Neural cell (in vitro differentiated cells): ENCODE data around the gene HNRNPH2. TPM values are rescaled to one million over a fixed set of nuclear protein-coding genes. Genes with fewer than 3 reads are reported as not detected.

Source experiments
- H2AFZ ChIP-seq: fragments of 200-600, 300-800 bp; sonication (generic), shearing (Covaris generic); 2 replicates; pipeline ENCODE4 v1.6.0; 2014; ENCODE audit warnings: low read depth, mild to moderate bottlenecking, antibody characterized with exemption, low read length, moderate library complexity
- H3F3A ChIP-seq: fragments of 200-600 bp; shearing (Covaris generic); 2 replicates; pipeline ENCODE4 v1.6.1; 2016; ENCODE audit warnings: mild to moderate bottlenecking, moderate library complexity, mixed read lengths, antibody characterized with exemption, low read length; ENCODE audit not compliant: insufficient read depth, poor library complexity, severe bottlenecking
- H3K27ac ChIP-seq: fragments of 200-600, 300-800 bp; sonication (generic), shearing (Covaris generic); 2 replicates; pipeline ENCODE4 v1.5.1; 2014; ENCODE audit warnings: mild to moderate bottlenecking, low read length, moderate library complexity
- H3K27me3 ChIP-seq: fragments of 300-800, 200-600 bp; sonication (generic), shearing (Covaris generic); 2 replicates; pipeline ENCODE4 v1.6.0; 2014; ENCODE audit warnings: mild to moderate bottlenecking, low read depth, low read length, moderate library complexity; ENCODE audit not compliant: insufficient read depth
- H3K36me3 ChIP-seq: fragments of 300-800, 200-600 bp; sonication (generic), shearing (Covaris generic); 2 replicates; pipeline ENCODE4 v1.5.1; 2014; ENCODE audit warnings: mild to moderate bottlenecking, antibody characterized with exemption, low read length, moderate library complexity; ENCODE audit not compliant: insufficient read depth
- H3K4me2 ChIP-seq: fragments of 300-800, 200-600 bp; sonication (generic), shearing (Covaris generic); 2 replicates; pipeline ENCODE4 v1.6.0; 2014; ENCODE audit warnings: mild to moderate bottlenecking, low read length
- H3K4me3 ChIP-seq: fragments of 300-800, 200-600 bp; sonication (generic), shearing (Covaris generic); 2 replicates; pipeline ENCODE4 v1.5.1; 2014; ENCODE audit warnings: mild to moderate bottlenecking, low read length, moderate library complexity
- H3K79me2 ChIP-seq: fragments of 200-600 bp; shearing (Covaris generic); replicated peaks from 2 replicates; pipeline ENCODE4 v1.6.0; 2014; ENCODE audit warnings: mild to moderate bottlenecking, low read length, moderate library complexity; ENCODE audit not compliant: insufficient read depth
- H3K9ac ChIP-seq: fragments of 300-800, 200-600 bp; sonication (generic), shearing (Covaris generic); 2 replicates; pipeline ENCODE4 v1.6.1; 2016; ENCODE audit warnings: mild to moderate bottlenecking, low read length, mixed read lengths
- H3K9me2 ChIP-seq: fragments of 200-600 bp; shearing (Covaris generic); 2 replicates; pipeline ENCODE4 v1.6.1; 2016; ENCODE audit warnings: mild to moderate bottlenecking, low read length, mixed read lengths; ENCODE audit not compliant: insufficient read depth
- H3K9me3 ChIP-seq: fragments of 200-600, 300-800 bp; sonication (generic), shearing (Covaris generic); 2 replicates; pipeline ENCODE4 v1.6.1; 2016; ENCODE audit warnings: mild to moderate bottlenecking, mixed run types, low read length, moderate library complexity, mixed read lengths
- H4K20me1 ChIP-seq: fragments of 200-600 bp; shearing (Covaris generic); 2 replicates; pipeline ENCODE4 v1.6.1; 2016; ENCODE audit warnings: mild to moderate bottlenecking, mixed run types; ENCODE audit not compliant: insufficient read depth
- CTCF ChIP-seq: fragments of 450-650 bp; IDR thresholded peaks from 2 replicates; pipeline ENCODE4 v1.5.1; 2014; ENCODE audit warnings: antibody characterized with exemption, mild to moderate bottlenecking, moderate library complexity; ENCODE audit not compliant: poor library complexity, severe bottlenecking
- EP300 ChIP-seq: fragments of 450-650 bp; conservative IDR thresholded peaks from 2 replicates; pipeline ENCODE4 v1.6.1; 2014; ENCODE audit warnings: antibody characterized with exemption, mild to moderate bottlenecking, moderate library complexity; ENCODE audit not compliant: poor library complexity, severe bottlenecking
- EZH2 ChIP-seq: fragments of 200-600, 300-800 bp; shearing (Covaris generic), sonication (generic); IDR thresholded peaks from 2 replicates; pipeline ENCODE4 v1.6.1; 2014; ENCODE audit warnings: antibody characterized with exemption, low read length, borderline replicate concordance, mild to moderate bottlenecking; ENCODE audit not compliant: insufficient read depth, poor library complexity, severe bottlenecking
- MXI1 ChIP-seq: fragments of 450-650 bp; conservative IDR thresholded peaks from 2 replicates; pipeline ENCODE4 v1.6.1; 2014; ENCODE audit warnings: antibody characterized with exemption, mild to moderate bottlenecking; ENCODE audit not compliant: poor library complexity, severe bottlenecking
- POLR2AphosphoS5 ChIP-seq: IDR thresholded peaks from 2 replicates; pipeline ENCODE4 v1.6.1; 2012
- RAD21 ChIP-seq: fragments of 450-650 bp; conservative IDR thresholded peaks from 2 replicates; pipeline ENCODE4 v1.6.1; 2014; ENCODE audit warnings: antibody characterized with exemption, mild to moderate bottlenecking, moderate library complexity
- REST ChIP-seq: IDR thresholded peaks from 2 replicates; pipeline ENCODE4 v1.6.1; 2012; ENCODE audit warnings: borderline replicate concordance
- SMC3 ChIP-seq: fragments of 450-650 bp; conservative IDR thresholded peaks from 2 replicates; pipeline ENCODE4 v1.6.1; 2014; ENCODE audit warnings: antibody characterized with exemption, mild to moderate bottlenecking, moderate library complexity; ENCODE audit not compliant: poor library complexity
- TAF1 ChIP-seq: IDR thresholded peaks from 2 replicates; pipeline ENCODE4 v1.6.1; 2012; ENCODE audit warnings: low read depth
- polyA plus RNA-seq: library from polyadenylated mRNA; depleted of rRNA; stranded (reverse); fragments of >200 nt; gene quantifications from 2 replicates; pipeline ENCODE4 v1.2.3, GENCODE V29; 2014

HNRNPH2 gene
- polyA plus RNA-seq, 1 donor from 2014 or later: 167 TPM

- Histone ChIP-seq H3K27ac (no peak overlapping the region), H3K4me2 (no peak overlapping the region), H3K4me3 (no peak overlapping the region), H2AFZ (no peak overlapping the region), H3K79me2 (no peaks in the 10 kb centered on the region), H3K36me3 (no peaks in the 10 kb centered on the region), H3K9me2 (no peaks in the 10 kb centered on the region), H3K9me3 (no peaks in the 10 kb centered on the region), H3K27me3 (no peaks in the 10 kb centered on the region), H3F3A (no peaks in the 10 kb centered on the region), H3K9ac (no peak overlapping the region), H4K20me1 (no peaks in the 10 kb centered on the region)
- TF ChIP-seq SMC3 (no peak), CTCF (no peak), POLR2AphosphoS5 (no peak), MXI1 (no peak), EZH2 (no peak), TAF1 (no peak), REST (no peak), EP300 (no peak)
Measured at GRCh38 chrX:101370888-101371504, 37.0 kb upstream of the HNRNPH2 start.

GRCh38 chrX:101377547-101377946, 30.5 kb upstream of the HNRNPH2 start:
- no peak overlapping the region for H3K4me2 ChIP-seq
- no peak overlapping the region for H3K4me3 ChIP-seq
- H3K27me3 ChIP-seq: no peaks in the 10 kb centered on the region
- H2AFZ ChIP-seq: no peak overlapping the region
- no peaks in the 10 kb centered on the region for H3K79me2 ChIP-seq
- no peak overlapping the region for H3K27ac ChIP-seq
- no peaks in the 10 kb centered on the region for H3K9me2 ChIP-seq
- H3K9me3 ChIP-seq: no peaks in the 10 kb centered on the region
- no peaks in the 10 kb centered on the region for H3F3A ChIP-seq
- no peak overlapping the region for H3K9ac ChIP-seq
- no peaks in the 10 kb centered on the region for H4K20me1 ChIP-seq
- no peaks in the 10 kb centered on the region for H3K36me3 ChIP-seq
- TF ChIP-seq EZH2 (no peak), EP300 (no peak), REST (no peak), SMC3 (no peak), MXI1 (no peak), POLR2AphosphoS5 (no peak), TAF1 (no peak), CTCF (no peak), RAD21 (no peak)
